ENCODE results near the gene ASXL1. TPM values are rescaled to one million over a fixed set of nuclear protein-coding genes. Genes with fewer than 3 reads are reported as not detected.
A peak's percentile ranks its signal among the peaks of the same experiment; 100 is the strongest.

ASXL1 gene
- total and polyA plus RNA-seq, 2 experiments from 2014 or later, result 10.4 to 29.0 TPM

DNA sequence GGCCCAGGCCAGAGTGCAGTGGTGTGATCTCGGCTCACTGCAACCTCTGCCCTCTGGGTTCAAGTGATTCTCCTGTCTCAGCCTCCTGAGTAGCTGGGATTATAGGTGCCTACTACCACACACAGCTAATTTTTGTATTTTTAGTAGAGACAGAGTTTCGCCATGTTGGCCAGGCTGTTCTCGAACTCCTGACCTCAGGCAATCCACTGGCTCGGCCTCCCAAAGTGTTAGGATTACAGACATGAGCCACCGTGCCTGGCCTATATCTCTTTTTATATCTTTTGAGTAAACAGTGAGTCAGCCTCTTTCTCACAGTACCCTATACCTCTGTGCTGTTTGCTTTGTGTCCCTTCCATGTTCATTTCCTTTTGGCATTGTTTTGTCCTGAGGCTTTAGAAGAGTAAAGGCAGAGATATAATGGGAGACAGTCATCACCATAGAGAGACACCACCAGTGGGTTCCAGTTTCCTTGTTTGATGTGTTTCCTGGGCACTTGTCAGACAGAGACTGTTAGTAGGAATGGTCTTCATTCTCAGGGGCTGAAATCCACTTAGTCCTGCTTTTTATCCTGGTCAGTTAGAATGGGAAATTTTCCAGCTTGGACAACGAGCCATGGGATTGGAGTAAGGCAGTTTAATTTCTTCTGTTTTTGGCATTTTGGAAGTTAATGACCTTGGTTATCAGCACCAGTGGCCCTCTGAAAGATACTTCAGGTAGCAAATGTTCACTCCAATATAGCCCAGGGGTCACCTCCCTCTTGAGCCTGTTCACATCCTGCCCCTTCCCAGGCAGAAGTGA is 32.2 kb upstream of the ASXL1 start:
- TF ChIP-seq POLR2AphosphoS5 (IDR thresholded peaks at IDR 0.05; ENCODE audit: low read depth) (no peak), EZH2 (IDR thresholded peaks at IDR 0.05; ENCODE audit: low read depth, unreplicated experiment) (no peak), ZNF331 (CRISPR knock-in tag; IDR thresholded peaks at IDR 0.05; ENCODE audit: low read depth) (no peak), CREB1 (CRISPR knock-in tag; IDR thresholded peaks at IDR 0.05; ENCODE audit: low read depth) (no peak), NANOG (IDR thresholded peaks at IDR 0.05; ENCODE audit: borderline replicate concordance) (no peak), STAT1 (IDR thresholded peaks at IDR 0.05; ENCODE audit: unreplicated experiment) (no peak), EZH2phosphoT487 (IDR thresholded peaks at IDR 0.05; ENCODE audit: unreplicated experiment) (no peak), ZNF114 (CRISPR knock-in tag; IDR thresholded peaks at IDR 0.05) (no peak), JUNB (IDR thresholded peaks at IDR 0.05; ENCODE audit: unreplicated experiment) (no peak)
- TF ChIP-seq, protein P1, sequence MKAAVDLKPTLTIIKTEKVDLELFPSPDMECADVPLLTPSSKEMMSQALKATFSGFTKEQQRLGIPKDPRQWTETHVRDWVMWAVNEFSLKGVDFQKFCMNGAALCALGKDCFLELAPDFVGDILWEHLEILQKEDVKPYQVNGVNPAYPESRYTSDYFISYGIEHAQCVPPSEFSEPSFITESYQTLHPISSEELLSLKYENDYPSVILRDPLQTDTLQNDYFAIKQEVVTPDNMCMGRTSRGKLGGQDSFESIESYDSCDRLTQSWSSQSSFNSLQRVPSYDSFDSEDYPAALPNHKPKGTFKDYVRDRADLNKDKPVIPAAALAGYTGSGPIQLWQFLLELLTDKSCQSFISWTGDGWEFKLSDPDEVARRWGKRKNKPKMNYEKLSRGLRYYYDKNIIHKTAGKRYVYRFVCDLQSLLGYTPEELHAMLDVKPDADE (IDR thresholded peaks at IDR 0.05), result no peak
- TF ChIP-seq, protein P2, sequence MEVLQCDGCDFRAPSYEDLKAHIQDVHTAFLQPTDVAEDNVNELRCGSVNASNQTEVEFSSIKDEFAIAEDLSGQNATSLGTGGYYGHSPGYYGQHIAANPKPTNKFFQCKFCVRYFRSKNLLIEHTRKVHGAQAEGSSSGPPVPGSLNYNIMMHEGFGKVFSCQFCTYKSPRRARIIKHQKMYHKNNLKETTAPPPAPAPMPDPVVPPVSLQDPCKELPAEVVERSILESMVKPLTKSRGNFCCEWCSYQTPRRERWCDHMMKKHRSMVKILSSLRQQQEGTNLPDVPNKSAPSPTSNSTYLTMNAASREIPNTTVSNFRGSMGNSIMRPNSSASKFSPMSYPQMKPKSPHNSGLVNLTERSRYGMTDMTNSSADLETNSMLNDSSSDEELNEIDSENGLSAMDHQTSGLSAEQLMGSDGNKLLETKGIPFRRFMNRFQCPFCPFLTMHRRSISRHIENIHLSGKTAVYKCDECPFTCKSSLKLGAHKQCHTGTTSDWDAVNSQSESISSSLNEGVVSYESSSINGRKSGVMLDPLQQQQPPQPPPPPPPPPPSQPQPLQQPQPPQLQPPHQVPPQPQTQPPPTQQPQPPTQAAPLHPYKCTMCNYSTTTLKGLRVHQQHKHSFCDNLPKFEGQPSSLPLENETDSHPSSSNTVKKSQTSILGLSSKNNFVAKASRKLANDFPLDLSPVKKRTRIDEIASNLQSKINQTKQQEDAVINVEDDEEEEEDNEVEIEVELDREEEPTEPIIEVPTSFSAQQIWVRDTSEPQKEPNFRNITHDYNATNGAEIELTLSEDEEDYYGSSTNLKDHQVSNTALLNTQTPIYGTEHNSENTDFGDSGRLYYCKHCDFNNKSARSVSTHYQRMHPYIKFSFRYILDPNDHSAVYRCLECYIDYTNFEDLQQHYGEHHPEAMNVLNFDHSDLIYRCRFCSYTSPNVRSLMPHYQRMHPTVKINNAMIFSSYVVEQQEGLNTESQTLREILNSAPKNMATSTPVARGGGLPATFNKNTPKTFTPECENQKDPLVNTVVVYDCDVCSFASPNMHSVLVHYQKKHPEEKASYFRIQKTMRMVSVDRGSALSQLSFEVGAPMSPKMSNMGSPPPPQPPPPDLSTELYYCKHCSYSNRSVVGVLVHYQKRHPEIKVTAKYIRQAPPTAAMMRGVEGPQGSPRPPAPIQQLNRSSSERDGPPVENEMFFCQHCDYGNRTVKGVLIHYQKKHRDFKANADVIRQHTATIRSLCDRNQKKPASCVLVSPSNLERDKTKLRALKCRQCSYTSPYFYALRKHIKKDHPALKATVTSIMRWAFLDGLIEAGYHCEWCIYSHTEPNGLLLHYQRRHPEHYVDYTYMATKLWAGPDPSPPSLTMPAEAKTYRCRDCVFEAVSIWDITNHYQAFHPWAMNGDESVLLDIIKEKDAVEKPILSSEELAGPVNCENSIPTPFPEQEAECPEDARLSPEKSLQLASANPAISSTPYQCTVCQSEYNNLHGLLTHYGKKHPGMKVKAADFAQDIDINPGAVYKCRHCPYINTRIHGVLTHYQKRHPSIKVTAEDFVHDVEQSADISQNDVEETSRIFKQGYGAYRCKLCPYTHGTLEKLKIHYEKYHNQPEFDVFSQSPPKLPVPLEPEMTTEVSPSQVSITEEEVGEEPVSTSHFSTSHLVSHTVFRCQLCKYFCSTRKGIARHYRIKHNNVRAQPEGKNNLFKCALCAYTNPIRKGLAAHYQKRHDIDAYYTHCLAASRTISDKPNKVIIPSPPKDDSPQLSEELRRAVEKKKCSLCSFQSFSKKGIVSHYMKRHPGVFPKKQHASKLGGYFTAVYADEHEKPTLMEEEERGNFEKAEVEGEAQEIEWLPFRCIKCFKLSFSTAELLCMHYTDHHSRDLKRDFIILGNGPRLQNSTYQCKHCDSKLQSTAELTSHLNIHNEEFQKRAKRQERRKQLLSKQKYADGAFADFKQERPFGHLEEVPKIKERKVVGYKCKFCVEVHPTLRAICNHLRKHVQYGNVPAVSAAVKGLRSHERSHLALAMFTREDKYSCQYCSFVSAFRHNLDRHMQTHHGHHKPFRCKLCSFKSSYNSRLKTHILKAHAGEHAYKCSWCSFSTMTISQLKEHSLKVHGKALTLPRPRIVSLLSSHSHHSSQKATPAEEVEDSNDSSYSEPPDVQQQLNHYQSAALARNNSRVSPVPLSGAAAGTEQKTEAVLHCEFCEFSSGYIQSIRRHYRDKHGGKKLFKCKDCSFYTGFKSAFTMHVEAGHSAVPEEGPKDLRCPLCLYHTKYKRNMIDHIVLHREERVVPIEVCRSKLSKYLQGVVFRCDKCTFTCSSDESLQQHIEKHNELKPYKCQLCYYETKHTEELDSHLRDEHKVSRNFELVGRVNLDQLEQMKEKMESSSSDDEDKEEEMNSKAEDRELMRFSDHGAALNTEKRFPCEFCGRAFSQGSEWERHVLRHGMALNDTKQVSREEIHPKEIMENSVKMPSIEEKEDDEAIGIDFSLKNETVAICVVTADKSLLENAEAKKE (CRISPR knock-in tag; IDR thresholded peaks at IDR 0.05), result no peak
- TF ChIP-seq, protein P3, sequence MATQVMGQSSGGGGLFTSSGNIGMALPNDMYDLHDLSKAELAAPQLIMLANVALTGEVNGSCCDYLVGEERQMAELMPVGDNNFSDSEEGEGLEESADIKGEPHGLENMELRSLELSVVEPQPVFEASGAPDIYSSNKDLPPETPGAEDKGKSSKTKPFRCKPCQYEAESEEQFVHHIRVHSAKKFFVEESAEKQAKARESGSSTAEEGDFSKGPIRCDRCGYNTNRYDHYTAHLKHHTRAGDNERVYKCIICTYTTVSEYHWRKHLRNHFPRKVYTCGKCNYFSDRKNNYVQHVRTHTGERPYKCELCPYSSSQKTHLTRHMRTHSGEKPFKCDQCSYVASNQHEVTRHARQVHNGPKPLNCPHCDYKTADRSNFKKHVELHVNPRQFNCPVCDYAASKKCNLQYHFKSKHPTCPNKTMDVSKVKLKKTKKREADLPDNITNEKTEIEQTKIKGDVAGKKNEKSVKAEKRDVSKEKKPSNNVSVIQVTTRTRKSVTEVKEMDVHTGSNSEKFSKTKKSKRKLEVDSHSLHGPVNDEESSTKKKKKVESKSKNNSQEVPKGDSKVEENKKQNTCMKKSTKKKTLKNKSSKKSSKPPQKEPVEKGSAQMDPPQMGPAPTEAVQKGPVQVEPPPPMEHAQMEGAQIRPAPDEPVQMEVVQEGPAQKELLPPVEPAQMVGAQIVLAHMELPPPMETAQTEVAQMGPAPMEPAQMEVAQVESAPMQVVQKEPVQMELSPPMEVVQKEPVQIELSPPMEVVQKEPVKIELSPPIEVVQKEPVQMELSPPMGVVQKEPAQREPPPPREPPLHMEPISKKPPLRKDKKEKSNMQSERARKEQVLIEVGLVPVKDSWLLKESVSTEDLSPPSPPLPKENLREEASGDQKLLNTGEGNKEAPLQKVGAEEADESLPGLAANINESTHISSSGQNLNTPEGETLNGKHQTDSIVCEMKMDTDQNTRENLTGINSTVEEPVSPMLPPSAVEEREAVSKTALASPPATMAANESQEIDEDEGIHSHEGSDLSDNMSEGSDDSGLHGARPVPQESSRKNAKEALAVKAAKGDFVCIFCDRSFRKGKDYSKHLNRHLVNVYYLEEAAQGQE (IDR thresholded peaks at IDR 0.05; ENCODE audit: unreplicated experiment), result no peak
- TF ChIP-seq, protein P4, sequence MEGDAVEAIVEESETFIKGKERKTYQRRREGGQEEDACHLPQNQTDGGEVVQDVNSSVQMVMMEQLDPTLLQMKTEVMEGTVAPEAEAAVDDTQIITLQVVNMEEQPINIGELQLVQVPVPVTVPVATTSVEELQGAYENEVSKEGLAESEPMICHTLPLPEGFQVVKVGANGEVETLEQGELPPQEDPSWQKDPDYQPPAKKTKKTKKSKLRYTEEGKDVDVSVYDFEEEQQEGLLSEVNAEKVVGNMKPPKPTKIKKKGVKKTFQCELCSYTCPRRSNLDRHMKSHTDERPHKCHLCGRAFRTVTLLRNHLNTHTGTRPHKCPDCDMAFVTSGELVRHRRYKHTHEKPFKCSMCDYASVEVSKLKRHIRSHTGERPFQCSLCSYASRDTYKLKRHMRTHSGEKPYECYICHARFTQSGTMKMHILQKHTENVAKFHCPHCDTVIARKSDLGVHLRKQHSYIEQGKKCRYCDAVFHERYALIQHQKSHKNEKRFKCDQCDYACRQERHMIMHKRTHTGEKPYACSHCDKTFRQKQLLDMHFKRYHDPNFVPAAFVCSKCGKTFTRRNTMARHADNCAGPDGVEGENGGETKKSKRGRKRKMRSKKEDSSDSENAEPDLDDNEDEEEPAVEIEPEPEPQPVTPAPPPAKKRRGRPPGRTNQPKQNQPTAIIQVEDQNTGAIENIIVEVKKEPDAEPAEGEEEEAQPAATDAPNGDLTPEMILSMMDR (conservative IDR thresholded peaks at IDR 0.05; ENCODE audit: low read depth in 2 of 2), result no peak
- Histone ChIP-seq H3K4me1 (ENCODE audit: insufficient read depth) (no peaks in the 10 kb centered on the region), H3K27ac (ENCODE audit: low read depth) (0 out of 2 replicates have a peak overlapping the region, but pooled peaks have one; percentile 39), H2AFZ (no peak overlapping the region), H3K79me2 (replicated peaks; ENCODE audit: insufficient read depth) (no peaks in the 10 kb centered on the region), H3K4me2 (no peak overlapping the region), H4K20me1 (replicated peaks; ENCODE audit: insufficient read depth) (peaks cover 12% of the 10 kb centered on the region; the same call in 1 of the 2 replicates), H3K36me3 (ENCODE audit: insufficient read depth) (peaks cover 10% of the 10 kb centered on the region), H3F3A (replicated peaks; ENCODE audit: low read depth) (peaks cover 11% of the 10 kb centered on the region; the same call in 1 of the 2 replicates), H3K9me2 (ENCODE audit: insufficient read depth) (no peaks in the 10 kb centered on the region), H3K4me3 (no peak overlapping the region), H3K27me3 (ENCODE audit: insufficient read depth) (no peaks in the 10 kb centered on the region)
- Mint-ChIP-seq H3K4me1 (no peaks in the 10 kb centered on the region), H3K9me3 (no peaks in the 10 kb centered on the region; the same call in 2 of the 3 replicates), H3K27me3 (ENCODE audit: insufficient read depth, low read depth, poor library complexity) (no peaks in the 10 kb centered on the region), H3K27ac (no peak overlapping the region), H3K36me3 (ENCODE audit: low read depth) (peaks cover 4% of the 10 kb centered on the region; the same call in 1 of the 3 replicates), H3K4me3 (no peak overlapping the region)
- no peak for DNase-seq (ENCODE audit: low spot score)
- ATAC-seq, result no peak

Measured in GM23338 (cell line).